ENCODE measurements around the gene PLCB1. TPM values are rescaled to one million over a fixed set of nuclear protein-coding genes. Genes with fewer than 3 reads are reported as not detected.

PLCB1 gene
- total RNA-seq, 1 experiment from 2014 or later: 6.8 TPM

DNA sequence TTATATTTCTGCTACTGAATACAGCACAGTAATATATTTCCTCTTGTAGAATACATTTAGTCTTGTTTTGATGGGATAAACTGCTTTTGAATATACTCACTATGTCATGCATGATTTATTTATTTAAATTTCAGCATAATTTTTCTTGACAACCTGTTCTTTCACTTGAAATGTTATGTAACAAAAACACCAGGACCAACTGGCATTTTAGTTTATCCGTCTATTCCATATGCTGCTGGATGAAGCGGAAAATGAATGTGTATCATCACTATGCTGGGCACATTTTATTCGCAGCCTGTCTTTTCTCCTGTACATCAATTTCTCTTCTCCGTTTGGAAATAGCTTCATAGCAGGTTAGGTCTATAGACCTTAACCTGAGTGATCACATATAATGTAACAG, 730.0 kb downstream of the PLCB1 start:
- Histone ChIP-seq H3K27me3 (replicated peaks; ENCODE audit: insufficient read depth, low read depth, low read length, poor library complexity) (no peaks in the 10 kb centered on the region), H3K36me3 (ENCODE audit: insufficient read depth, low read length, poor library complexity, severe bottlenecking) (no peaks in the 10 kb centered on the region), H3K4me1 (ENCODE audit: insufficient read depth, low read length, poor library complexity, severe bottlenecking) (peaks cover 5% of the 10 kb centered on the region), H3K4me3 (ENCODE audit: low read depth, low read length, poor library complexity, severe bottlenecking) (no peak overlapping the region), H3K9me3 (ENCODE audit: low read depth, low read length, poor library complexity, severe bottlenecking) (no peaks in the 10 kb centered on the region), H3K27ac (ENCODE audit: low read depth, low read length, poor library complexity, severe bottlenecking) (no peak overlapping the region)
- intact Hi-C loops (cut with micrococcal nuclease; ENCODE audit: unreplicated experiment): no loop called here
- no TSS peak for BruUV-seq (replicated peaks)
- POLR2A ChIA-PET (ENCODE audit: low non-redundant PET): no interaction called here
- TF ChIP-seq, protein P1, sequence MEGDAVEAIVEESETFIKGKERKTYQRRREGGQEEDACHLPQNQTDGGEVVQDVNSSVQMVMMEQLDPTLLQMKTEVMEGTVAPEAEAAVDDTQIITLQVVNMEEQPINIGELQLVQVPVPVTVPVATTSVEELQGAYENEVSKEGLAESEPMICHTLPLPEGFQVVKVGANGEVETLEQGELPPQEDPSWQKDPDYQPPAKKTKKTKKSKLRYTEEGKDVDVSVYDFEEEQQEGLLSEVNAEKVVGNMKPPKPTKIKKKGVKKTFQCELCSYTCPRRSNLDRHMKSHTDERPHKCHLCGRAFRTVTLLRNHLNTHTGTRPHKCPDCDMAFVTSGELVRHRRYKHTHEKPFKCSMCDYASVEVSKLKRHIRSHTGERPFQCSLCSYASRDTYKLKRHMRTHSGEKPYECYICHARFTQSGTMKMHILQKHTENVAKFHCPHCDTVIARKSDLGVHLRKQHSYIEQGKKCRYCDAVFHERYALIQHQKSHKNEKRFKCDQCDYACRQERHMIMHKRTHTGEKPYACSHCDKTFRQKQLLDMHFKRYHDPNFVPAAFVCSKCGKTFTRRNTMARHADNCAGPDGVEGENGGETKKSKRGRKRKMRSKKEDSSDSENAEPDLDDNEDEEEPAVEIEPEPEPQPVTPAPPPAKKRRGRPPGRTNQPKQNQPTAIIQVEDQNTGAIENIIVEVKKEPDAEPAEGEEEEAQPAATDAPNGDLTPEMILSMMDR (conservative IDR thresholded peaks at IDR 0.05; ENCODE audit: low read depth, low read length): no peak
- TF ChIP-seq EZH2 (IDR thresholded peaks at IDR 0.05; ENCODE audit: borderline replicate concordance, low read depth, low read length, poor library complexity, severe bottlenecking): no peak
- CTCF ChIA-PET: no interaction called here
- DNase-seq (ENCODE audit: low spot score): no peak

DNA sequence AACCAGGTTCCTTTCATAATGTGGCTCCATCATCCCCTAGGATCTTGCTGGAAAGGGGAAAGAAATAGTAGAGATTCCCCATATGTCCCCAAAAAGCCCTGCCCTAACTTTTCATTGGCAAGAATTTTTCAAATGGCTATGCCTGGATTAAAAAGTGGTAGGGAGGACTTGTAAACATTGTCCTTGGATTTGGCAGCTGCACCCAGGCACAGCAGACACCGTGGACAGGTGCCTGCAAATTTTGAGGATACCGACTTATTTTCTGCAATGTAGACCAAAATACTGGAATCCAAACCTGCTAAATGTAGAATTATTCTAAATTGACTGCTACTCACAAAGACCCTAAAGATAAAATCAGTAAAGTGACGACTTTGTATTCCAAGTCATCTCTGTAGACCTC, 733.6 kb downstream of the PLCB1 start:
- no peaks in the 10 kb centered on the region for H3K36me3 ChIP-seq (ENCODE audit: insufficient read depth, low read length, poor library complexity, severe bottlenecking)
- ChIA-PET POLR2A (ENCODE audit: low non-redundant PET) (no interaction called here), CTCF (no interaction called here)
- H3K27me3 ChIP-seq (replicated peaks; ENCODE audit: insufficient read depth, low read depth, low read length, poor library complexity): no peaks in the 10 kb centered on the region
- no TSS peak for BruUV-seq (replicated peaks)
- H3K4me1 ChIP-seq (ENCODE audit: insufficient read depth, low read length, poor library complexity, severe bottlenecking): peaks cover under 1% of the 10 kb centered on the region
- H3K27ac ChIP-seq (ENCODE audit: low read depth, low read length, poor library complexity, severe bottlenecking): no peak overlapping the region
- intact Hi-C loops (cut with micrococcal nuclease; ENCODE audit: unreplicated experiment): no loop called here
- no peak for TF ChIP-seq EZH2 (IDR thresholded peaks at IDR 0.05; ENCODE audit: borderline replicate concordance, low read depth, low read length, poor library complexity, severe bottlenecking)
- TF ChIP-seq, protein P1 (conservative IDR thresholded peaks at IDR 0.05; ENCODE audit: low read depth, low read length): no peak
- no peak for DNase-seq (ENCODE audit: low spot score)
- no peak overlapping the region for H3K4me3 ChIP-seq (ENCODE audit: low read depth, low read length, poor library complexity, severe bottlenecking)
- H3K9me3 ChIP-seq (ENCODE audit: low read depth, low read length, poor library complexity, severe bottlenecking): no peaks in the 10 kb centered on the region

DNA sequence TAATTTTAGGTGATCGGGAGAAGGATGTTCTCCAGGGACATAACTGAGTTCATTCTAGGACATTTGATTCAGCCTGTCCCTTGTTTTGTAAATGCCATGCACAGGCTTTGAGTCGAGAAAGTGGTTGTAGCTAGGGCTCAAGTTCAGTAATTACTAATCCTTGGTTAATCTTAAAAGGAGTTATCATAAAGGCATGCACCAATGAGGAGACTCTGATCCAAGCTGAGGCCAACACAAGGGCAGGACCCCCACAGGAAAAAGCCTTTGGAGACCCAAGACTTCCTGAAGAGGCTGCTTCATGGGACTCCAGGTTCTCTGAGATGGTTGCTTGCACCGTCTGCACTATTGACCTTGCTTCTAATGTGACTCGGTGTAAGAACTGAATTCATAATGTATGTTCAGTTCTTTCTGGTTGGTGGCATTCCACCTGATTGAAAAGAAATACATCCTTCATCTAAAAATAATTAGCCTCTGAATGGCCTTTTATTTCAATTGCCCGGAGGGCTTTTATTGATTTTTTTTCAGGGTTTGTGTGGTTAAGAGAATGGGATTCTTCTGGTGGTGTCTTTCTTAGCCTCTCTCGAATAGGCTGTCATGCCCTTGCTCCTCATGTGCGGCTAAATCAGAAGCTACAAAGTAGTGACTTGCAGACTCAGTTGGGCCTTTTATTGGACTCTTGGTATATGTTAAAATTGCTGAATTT, 735.1 kb downstream of the PLCB1 start:
- CTCF ChIA-PET: no interaction called here

More for the DNA sequence above, 735.1 kb downstream of the PLCB1 start:
- POLR2A ChIA-PET (ENCODE audit: low non-redundant PET): no interaction called here
- Histone ChIP-seq H3K27ac (ENCODE audit: low read depth, low read length, poor library complexity, severe bottlenecking) (no peak overlapping the region), H3K36me3 (ENCODE audit: insufficient read depth, low read length, poor library complexity, severe bottlenecking) (no peaks in the 10 kb centered on the region), H3K9me3 (ENCODE audit: low read depth, low read length, poor library complexity, severe bottlenecking) (no peaks in the 10 kb centered on the region), H3K4me3 (ENCODE audit: low read depth, low read length, poor library complexity, severe bottlenecking) (no peak overlapping the region), H3K4me1 (ENCODE audit: insufficient read depth, low read length, poor library complexity, severe bottlenecking) (no peaks in the 10 kb centered on the region), H3K27me3 (replicated peaks; ENCODE audit: insufficient read depth, low read depth, low read length, poor library complexity) (no peaks in the 10 kb centered on the region)
- no TSS peak for BruUV-seq (replicated peaks)
- intact Hi-C loops (cut with micrococcal nuclease; ENCODE audit: unreplicated experiment): no loop called here
- TF ChIP-seq, protein P1 (conservative IDR thresholded peaks at IDR 0.05; ENCODE audit: low read depth, low read length): no peak
- TF ChIP-seq EZH2 (IDR thresholded peaks at IDR 0.05; ENCODE audit: borderline replicate concordance, low read depth, low read length, poor library complexity, severe bottlenecking): no peak
- no peak for DNase-seq (ENCODE audit: low spot score)
